Left hindlimb (tissue), 1 donor: ENCODE data around the gene CMKLR1.

Experiments
- DNase-seq: peaks from one replicate; pipeline ENCODE4 v3.0.0-alpha.2; 2018

CMKLR1 gene

GRCh38 chr12:108361606-108362005 is 22.5 kb upstream of the CMKLR1 start:
- no peak for DNase-seq

- peak; percentile 49 for DNase-seq
Observed at GRCh38 chr12:108360487-108360886, 21.4 kb upstream of the CMKLR1 start.

- no peak for DNase-seq
Observed at GRCh38 chr12:108360057-108360456, 20.9 kb upstream of the CMKLR1 start.

GRCh38 chr12:108358580-108358965 is 19.5 kb upstream of the CMKLR1 start:
- no peak for DNase-seq

GRCh38 chr12:108357834-108358579 is 18.9 kb upstream of the CMKLR1 start:
- no peak for DNase-seq

GRCh38 chr12:108356835-108357806 is 18.0 kb upstream of the CMKLR1 start:
- DNase-seq = no peak

GRCh38 chr12:108355069-108355468 is 16.0 kb upstream of the CMKLR1 start:
- no peak for DNase-seq

GRCh38 chr12:108352591-108352990 is 13.5 kb upstream of the CMKLR1 start:
- no peak for DNase-seq

- DNase-seq = no peak
Observed at GRCh38 chr12:108350511-108350910, 11.4 kb upstream of the CMKLR1 start.

- peak; percentile 71 for DNase-seq
Observed at GRCh38 chr12:108349278-108349688, 10.2 kb upstream of the CMKLR1 start.

GRCh38 chr12:108348842-108349241 is 9.7 kb upstream of the CMKLR1 start:
- no peak for DNase-seq

- no peak for DNase-seq
Observed at GRCh38 chr12:108346727-108347710, 7.9 kb upstream of the CMKLR1 start.

GRCh38 chr12:108345716-108346633 is 6.9 kb upstream of the CMKLR1 start:
- no peak for DNase-seq

- no peak for DNase-seq
Observed at GRCh38 chr12:108342985-108343384, 3.9 kb upstream of the CMKLR1 start.

GRCh38 chr12:108341854-108342847 is 3.0 kb upstream of the CMKLR1 start:
- no peak for DNase-seq

GRCh38 chr12:108341356-108341755 is 2.2 kb upstream of the CMKLR1 start:
- no peak for DNase-seq

GRCh38 chr12:108340037-108340436 is 926 bp upstream of the CMKLR1 start:
- no peak for DNase-seq

- DNase-seq = no peak
Observed at GRCh38 chr12:108337235-108338223, 1.6 kb downstream of the CMKLR1 start.
